ENCODE results near the gene RIPOR2.
"Not testable (repeated sequence)": the region's sequence is repeated elsewhere in the genome, so short reads cannot be mapped to it uniquely, and the experiment has no call there.

RIPOR2 gene

GRCh38 chr6:24877747-24878146 lies 58.0 kb downstream of the RIPOR2 start:
- not testable (repeated sequence) for DNase-seq (ENCODE audit: low read depth, low spot score)

DNA sequence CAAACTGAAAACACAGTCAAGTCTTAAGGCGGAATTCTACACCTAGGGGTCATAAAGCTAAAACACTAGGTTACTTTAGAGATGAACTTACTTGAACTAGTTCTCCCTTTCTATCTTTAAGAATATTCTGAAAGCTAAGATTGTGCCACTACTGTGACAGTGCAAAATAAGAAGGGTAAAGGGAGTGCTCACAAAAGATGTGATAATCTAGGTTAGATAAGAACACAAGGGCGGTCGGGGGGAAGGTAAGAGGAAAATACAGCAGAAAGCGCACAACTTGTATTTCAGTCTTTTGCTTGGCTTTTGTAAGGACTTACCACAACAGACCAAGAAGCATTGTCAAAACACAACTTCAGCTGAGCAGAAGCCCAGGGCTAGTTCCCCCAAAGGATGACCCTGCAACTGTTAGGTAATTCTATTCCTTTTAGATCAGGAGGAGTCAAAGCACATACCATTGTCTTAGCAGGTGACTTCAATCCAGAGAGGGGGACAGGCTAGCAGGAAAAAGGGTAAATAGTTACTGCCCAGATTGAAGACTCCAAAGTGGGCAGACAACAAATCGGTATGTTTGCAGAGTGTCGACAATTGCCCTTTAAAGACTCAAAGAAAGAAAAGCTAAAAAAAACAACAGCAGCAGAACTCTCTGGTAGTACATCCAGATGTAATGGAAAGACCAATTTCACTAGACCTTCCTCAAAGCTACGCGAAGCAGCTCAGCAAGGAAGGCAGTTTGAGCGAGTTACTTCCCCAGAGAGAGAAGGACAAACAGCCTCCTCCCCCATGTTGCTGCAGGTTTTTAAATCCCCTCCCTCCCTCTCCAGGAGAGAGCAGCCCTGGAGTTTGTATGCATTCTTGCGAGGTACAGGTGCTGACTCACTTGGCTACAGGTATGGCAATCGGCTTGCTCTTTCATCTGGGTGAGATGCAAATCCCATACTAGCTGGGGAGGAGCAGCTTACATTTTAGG lies 59.0 kb downstream of the RIPOR2 start:
- no peak for DNase-seq (ENCODE audit: low read depth, low spot score)

DNA sequence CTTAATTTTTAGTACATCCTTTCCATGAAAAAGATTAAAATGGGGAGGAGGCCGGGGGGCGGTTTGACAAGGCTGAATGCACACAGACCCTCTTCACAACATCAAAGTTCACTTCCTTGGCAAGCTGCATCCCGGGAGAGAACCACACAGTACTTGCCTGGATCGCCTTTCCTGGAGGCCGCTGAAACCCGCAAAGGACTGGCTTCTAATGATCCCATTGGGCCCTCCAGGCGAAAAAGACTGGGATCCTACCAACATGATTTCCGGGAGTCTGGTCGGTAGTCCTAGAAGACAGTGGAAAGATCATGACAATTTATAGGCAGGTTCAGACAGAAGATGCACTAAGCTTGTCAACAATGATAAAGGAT lies 60.2 kb downstream of the RIPOR2 start:
- DNase-seq (ENCODE audit: low read depth, low spot score), result no peak

DNA sequence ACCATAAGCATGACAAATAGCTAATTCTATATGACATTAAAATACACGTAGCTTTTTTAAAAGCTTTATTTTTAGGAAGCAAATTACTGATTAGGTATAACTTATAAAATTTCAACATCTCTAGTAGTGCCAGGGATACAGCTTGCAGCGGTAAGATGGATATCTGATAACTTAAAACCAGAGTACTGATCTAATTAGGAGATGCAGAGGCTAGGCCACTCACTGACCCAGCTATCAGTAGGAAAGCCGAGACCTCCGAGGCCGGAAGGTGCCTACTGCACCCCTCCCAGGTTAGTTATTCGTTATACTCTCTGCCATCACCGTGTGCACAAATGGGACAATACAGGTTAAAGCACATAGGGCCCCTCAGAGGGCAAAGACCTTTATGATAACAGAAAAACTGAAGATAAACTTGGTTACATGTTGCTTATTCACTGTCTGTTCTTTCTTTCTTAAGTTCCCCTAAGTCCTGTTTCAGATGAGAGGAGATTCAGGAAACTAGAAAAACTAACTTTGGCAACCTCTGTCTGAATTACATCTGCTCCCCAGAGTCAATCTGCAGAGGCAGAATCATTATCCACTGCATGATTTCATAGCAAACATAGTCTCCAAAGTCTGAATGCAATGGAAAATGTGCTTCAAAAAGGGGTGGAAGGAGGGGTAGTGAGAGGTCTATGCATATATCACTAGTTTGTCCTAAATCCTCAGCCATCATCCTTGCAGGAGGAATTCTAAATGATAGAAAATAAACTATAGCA lies 60.8 kb downstream of the RIPOR2 start:
- no peak for DNase-seq (ENCODE audit: low read depth, low spot score)

GRCh38 chr6:24874128-24874527 lies 61.6 kb downstream of the RIPOR2 start:
- DNase-seq (ENCODE audit: low read depth, low spot score), result no peak

DNA sequence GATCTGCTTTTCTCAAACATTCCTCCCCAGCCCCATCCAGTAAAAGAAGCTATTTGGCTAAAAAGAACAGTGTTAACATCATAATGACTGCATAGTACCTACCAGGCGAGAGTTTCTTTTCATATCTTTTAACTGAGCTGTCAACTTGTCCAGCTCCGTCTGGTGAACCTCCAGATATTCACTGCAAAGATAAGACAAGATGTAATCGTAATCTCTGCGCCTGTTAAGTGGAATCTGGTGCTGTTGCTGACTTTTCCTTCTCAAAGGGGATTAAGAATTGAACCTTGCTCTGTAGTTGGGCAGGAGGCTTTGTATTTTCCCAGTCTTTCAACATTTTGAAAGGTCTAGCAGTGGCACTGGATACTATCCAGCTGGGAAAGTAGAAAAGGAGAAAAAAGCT lies 63.0 kb downstream of the RIPOR2 start:
- no peak for DNase-seq (ENCODE audit: low read depth, low spot score)

DNA sequence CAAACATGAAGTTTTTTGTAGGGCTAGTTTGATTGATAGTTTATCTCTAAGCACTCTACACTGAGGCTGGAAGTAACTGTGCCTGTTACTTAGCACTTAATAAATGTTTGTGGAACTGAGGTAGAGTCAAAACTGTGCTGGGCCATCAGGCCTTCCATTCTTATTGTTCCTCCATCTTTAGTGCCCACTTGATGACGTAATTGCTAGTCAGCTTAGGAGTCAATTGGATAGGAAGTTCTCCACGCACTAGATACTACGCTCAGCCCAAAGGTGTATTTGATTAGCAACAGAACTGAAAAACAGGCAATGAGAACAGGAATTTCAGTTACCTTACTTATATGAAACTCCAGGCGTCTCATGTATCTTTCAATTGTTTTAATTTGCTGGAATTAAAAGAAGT lies 67.0 kb downstream of the RIPOR2 start:
- no peak for DNase-seq (ENCODE audit: low read depth, low spot score)

- no peak for DNase-seq (ENCODE audit: low read depth, low spot score)
Measured at GRCh38 chr6:24867104-24867703, 68.6 kb downstream of the RIPOR2 start.

DNA sequence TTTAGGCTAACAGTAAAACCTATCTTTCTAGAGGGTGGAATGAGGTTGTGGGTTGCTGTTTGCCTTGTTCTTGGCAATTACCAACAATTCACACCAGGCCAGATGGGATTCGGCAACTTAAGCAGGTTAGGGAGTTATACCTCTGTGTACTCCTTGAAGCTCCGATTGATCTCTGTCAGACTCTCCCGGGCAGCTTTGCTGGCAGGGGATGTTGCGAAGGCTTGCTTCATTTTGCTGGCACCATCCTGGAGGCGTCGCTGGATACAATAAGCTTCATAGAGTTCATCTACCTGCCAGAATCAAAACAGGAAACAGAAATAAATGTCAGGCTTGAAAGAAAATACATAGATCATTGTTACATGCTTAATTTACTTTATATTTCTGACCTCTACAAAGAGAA lies 70.6 kb downstream of the RIPOR2 start:
- no peak for DNase-seq (ENCODE audit: low read depth, low spot score)

GRCh38 chr6:24864343-24864742 lies 71.4 kb downstream of the RIPOR2 start:
- DNase-seq (ENCODE audit: low read depth, low spot score), result no peak

DNA sequence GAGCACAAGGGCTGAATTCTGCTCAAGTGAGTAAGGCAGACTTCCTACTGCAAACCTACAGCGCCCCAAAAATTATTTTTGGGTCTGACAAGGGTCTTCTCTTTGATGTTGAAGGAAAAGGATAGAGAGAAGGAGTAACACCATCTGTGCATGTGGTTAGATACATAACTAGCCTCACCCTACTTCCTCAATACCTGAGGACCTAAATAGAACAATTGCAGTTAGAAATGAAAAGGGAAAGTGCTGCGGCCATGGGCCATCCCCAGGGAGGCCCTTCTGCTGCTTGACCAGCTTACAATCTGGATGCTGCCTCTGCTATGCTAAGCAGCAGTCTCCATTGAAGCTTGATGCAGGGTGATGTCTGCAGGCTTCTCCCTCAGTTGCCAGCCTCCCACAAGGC lies 73.8 kb downstream of the RIPOR2 start:
- no peak for DNase-seq (ENCODE audit: low read depth, low spot score)

GRCh38 chr6:24859608-24860200 lies 76.1 kb downstream of the RIPOR2 start:
- DNase-seq (ENCODE audit: low read depth, low spot score), result no peak

GRCh38 chr6:24859132-24859531 lies 76.6 kb downstream of the RIPOR2 start:
- no peak for DNase-seq (ENCODE audit: low read depth, low spot score)

- no peak for DNase-seq (ENCODE audit: low read depth, low spot score)
Measured at GRCh38 chr6:24858177-24858653, 77.5 kb downstream of the RIPOR2 start.

DNA sequence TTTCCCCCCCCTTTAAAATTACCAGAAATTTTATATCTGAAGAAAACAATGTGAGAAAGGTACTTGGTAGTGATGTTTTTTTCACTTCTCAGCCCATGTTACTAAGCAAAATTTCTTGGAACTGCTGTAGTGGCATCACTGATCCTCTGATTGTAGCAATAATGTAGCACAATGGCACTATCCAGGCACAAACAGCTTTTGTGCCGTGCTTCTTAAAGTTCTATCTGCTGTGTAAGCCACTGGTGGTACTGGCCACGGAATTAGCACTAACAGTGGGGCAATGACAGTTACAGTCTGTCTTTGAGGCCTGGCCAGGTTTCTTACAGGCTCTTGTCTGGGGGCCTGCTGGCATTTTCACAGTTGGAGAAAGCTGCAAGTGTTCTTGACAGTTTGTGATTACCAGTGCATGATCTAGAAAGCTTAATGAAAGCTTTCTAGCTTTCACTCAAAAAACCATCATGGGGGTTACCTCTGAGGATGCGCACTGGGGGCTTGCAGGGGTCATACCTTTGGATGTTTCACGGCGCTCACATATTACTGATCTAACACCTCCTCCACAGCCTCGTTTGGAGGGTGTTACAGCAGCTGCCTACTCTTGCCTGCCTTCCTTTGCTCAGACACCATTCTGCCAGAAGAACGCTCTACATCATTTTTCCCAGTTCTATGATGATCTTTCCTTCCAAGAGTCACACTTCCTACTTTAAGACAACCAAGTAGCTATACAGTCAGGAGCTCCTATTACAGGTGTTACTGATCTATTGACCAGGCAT lies 78.7 kb downstream of the RIPOR2 start:
- no peak for DNase-seq (ENCODE audit: low read depth, low spot score)

DNA sequence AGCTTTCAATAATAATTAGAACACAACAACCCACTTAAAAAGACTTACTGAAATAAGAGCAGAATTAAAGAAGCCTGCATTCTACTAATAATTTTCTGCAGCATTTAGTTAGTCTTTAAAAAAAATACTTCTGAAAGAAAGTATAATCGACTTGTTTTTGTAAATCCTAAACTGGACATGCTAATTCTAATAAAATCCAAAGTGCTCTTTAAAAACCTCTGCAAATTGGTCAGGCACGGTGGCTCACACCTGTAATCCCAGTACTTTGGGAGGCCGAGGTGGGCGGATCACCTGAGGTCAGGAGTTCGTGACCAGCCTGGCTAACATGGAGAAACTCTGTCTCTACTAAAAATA lies 79.5 kb downstream of the RIPOR2 start:
- DNase-seq (ENCODE audit: low read depth, low spot score), result no peak

- peak; percentile 49 for DNase-seq (ENCODE audit: low read depth, low spot score)
Measured at GRCh38 chr6:24855395-24856245, 80.1 kb downstream of the RIPOR2 start.

DNA sequence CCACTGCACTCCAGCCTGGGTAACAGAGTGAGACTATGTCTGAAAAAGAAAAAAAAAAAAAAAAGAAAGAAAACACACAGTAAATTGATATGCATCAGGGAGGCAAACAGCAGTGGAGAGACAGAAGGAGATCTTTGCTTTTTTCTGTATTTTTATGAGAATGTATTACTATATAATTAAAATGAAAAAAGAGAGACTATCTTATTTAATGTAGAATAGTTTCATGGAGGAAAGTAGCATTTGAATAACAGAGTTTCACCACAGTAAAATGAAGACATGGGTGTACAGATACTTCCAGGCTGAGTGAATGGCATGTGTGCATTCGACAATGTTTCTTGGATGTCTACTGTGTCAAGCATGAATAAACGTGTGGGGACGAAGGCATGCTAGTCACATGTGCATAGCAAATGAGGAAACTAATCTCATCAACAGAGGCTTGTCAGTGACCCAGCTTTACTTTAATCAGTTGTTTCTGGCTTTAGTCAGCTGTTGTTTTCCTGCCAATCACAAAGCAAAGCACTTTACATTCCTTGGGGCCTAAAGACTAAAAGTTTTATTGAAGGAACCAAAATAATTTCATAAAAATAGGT lies 81.6 kb downstream of the RIPOR2 start:
- DNase-seq (ENCODE audit: low read depth, low spot score), result no peak

DNA sequence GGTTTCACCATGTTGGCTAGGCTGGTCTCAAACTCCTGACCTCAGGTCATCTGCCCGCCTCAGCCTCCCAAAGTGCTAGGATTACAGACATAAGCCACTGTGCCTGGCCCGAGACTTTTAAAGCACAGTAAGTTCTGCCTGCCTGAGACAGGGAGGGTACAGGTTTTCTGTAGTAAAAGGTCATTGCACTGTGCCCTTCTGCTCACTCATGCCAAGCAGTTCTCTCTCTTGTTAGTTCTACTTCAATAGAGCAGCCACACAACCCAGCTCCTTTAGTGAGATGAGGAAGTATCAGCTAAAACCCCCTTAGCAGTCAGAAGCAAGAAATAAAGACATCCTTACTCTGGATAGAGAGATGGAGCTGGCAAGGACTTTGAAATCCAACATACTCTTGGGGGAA lies 84.7 kb downstream of the RIPOR2 start:
- no peak for DNase-seq (ENCODE audit: low read depth, low spot score)

DNA sequence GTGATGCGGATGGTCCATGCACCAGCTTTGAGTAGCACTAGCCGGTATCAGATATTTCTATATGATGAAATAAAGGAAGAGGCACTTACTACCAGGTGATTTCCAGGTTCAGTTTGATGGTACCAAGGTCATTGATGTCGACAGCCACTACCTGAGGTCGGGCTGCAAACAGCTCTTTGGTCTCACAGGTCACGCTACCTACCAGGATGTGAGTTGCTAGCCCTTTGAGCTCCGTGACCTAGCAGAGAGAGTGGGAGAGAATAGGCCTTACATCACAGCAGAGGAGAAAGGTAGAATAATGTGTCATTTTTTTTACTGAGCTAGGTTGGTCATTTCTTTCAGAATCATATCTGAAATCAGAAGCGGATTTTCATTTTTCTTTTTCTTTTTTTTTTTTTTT lies 86.0 kb downstream of the RIPOR2 start:
- no peak for DNase-seq (ENCODE audit: low read depth, low spot score)
